CD14-positive monocyte (primary cell): ENCODE data around the gene TNFRSF13B. TPM values are rescaled to one million over a fixed set of nuclear protein-coding genes. Genes with fewer than 3 reads are reported as not detected.

Experiments
- DNase-seq, 3 donors: peaks; one replicate each; pipeline ENCODE4 v3.0.0-alpha.2; 2011 to 2022
- H2AFZ ChIP-seq: 2 replicates; pipeline ENCODE4 v1.6.0; 2012; ENCODE audit warnings: mild to moderate bottlenecking, low read depth, low read length, inconsistent platforms; ENCODE audit not compliant: insufficient read depth, poor library complexity, severe bottlenecking
- H3K27ac ChIP-seq, 2 donors: 1 replicate in 1 of 2; 2 replicates in 1 of 2; pipeline ENCODE4 v1.5.1; 2012 to 2013; ENCODE audit warnings: low read length in 2 of 2, control low read depth in 1 of 2, inconsistent platforms in 1 of 2, low read depth in 1 of 2, mild to moderate bottlenecking in 1 of 2
- H3K27me3 ChIP-seq, 2 donors: one replicate each; pipeline versions ENCODE4 v1.6.0 to v1.6.1; 2011 to 2013; ENCODE audit warnings: low read length in 2 of 2; ENCODE audit not compliant: control insufficient read depth in 2 of 2, insufficient read depth in 2 of 2
- H3K36me3 ChIP-seq, 2 donors: replicated peaks in 1 of 2; 1 replicate in 1 of 2; 2 replicates in 1 of 2; pipeline versions ENCODE4 v1.5.1 to v1.6.1; 2012 to 2013; ENCODE audit warnings: low read length in 2 of 2, control low read depth in 1 of 2, inconsistent platforms in 1 of 2, mild to moderate bottlenecking in 1 of 2; ENCODE audit not compliant: insufficient read depth in 2 of 2, control insufficient read depth in 1 of 2
- H3K4me1 ChIP-seq, 2 donors: 1 replicate in 1 of 2; 2 replicates in 1 of 2; pipeline versions ENCODE4 v1.5.1 to v1.6.1; 2012 to 2013; ENCODE audit warnings: low read length in 2 of 2, control low read depth in 1 of 2, inconsistent platforms in 1 of 2, mild to moderate bottlenecking in 1 of 2, moderate library complexity in 1 of 2; ENCODE audit not compliant: insufficient read depth in 2 of 2, control insufficient read depth in 1 of 2
- H3K4me2 ChIP-seq: replicated peaks from 2 replicates; pipeline ENCODE3; 2012; ENCODE audit warnings: low read length, moderate library complexity, mild to moderate bottlenecking; ENCODE audit not compliant: poor library complexity, severe bottlenecking; ENCODE audit errors: extremely low read depth
- H3K4me3 ChIP-seq, 3 experiments: fragments of 200-600 bp in 1 of 3; sonication (generic) in 1 of 3; replicated peaks in 1 of 3; 1 replicate in 2 of 3; 2 replicates in 1 of 3; pipeline ENCODE4 v1.5.1; 2011 to 2013; ENCODE audit warnings: low read length in 3 of 3, mild to moderate bottlenecking in 3 of 3, control low read depth in 2 of 3, low read depth in 2 of 3, inconsistent platforms in 1 of 3, moderate library complexity in 1 of 3
- H3K79me2 ChIP-seq: 2 replicates; pipeline ENCODE4 v1.6.0; 2012; ENCODE audit warnings: mild to moderate bottlenecking, control low read depth, inconsistent platforms, low read length, moderate library complexity; ENCODE audit not compliant: insufficient read depth
- H3K9ac ChIP-seq: 2 replicates; pipeline ENCODE4 v1.6.0; 2017; ENCODE audit warnings: low read length, mild to moderate bottlenecking; ENCODE audit not compliant: insufficient read depth, poor library complexity, severe bottlenecking
- H3K9me3 ChIP-seq, 2 donors: replicated peaks in 1 of 2; 1 replicate in 1 of 2; 2 replicates in 1 of 2; pipeline versions ENCODE4 v1.5.1 to v1.6.1; 2012 to 2013; ENCODE audit warnings: low read length in 2 of 2, control low read depth in 1 of 2; ENCODE audit not compliant: control insufficient read depth in 1 of 2, insufficient read depth in 1 of 2
- H4K20me1 ChIP-seq: 2 replicates; pipeline ENCODE4 v1.6.0; 2012; ENCODE audit warnings: mild to moderate bottlenecking, low read length, control low read depth, moderate library complexity; ENCODE audit not compliant: insufficient read depth
- H3K27ac Mint-ChIP-seq, 7 donors: one replicate each; pipeline ENCODE4 v1.8.0; 2020; ENCODE audit warnings: mild to moderate bottlenecking in 7 of 7, mixed read lengths in 7 of 7, moderate library complexity in 6 of 7, inconsistent platforms in 2 of 7
- H3K27me3 Mint-ChIP-seq, 3 donors: one replicate each; pipeline ENCODE4 v1.8.0; 2021 to 2022; ENCODE audit warnings: low read depth in 3 of 3, mild to moderate bottlenecking in 3 of 3, mixed read lengths in 3 of 3, moderate library complexity in 3 of 3, inconsistent platforms in 1 of 3
- H3K36me3 Mint-ChIP-seq, 2 donors: one replicate each; pipeline ENCODE4 v1.8.0; 2020; ENCODE audit warnings: mixed read lengths in 2 of 2, inconsistent platforms in 1 of 2, mild to moderate bottlenecking in 1 of 2
- H3K4me1 Mint-ChIP-seq: one replicate; pipeline ENCODE4 v1.8.0; 2020; ENCODE audit warnings: mild to moderate bottlenecking, mixed read lengths
- H3K4me3 Mint-ChIP-seq, 2 donors: one replicate each; pipeline ENCODE4 v1.8.0; 2020; ENCODE audit warnings: mild to moderate bottlenecking in 2 of 2, mixed read lengths in 2 of 2, moderate library complexity in 1 of 2
- H3K9me3 Mint-ChIP-seq, 7 donors: one replicate each; pipeline ENCODE4 v1.8.0; 2020 to 2022; ENCODE audit warnings: mixed read lengths in 7 of 7, mild to moderate bottlenecking in 6 of 7, moderate library complexity in 6 of 7, inconsistent platforms in 2 of 7
- whole genome bisulfite sequencing: methylation state at CpG from one replicate; pipeline ENCODE4 v1.1.5; 2013; ENCODE audit warnings: missing lambda C conversion rate; ENCODE audit not compliant: insufficient coverage; 5-methylcytosine and 5-hydroxymethylcytosine counted together
- intact Hi-C, 2 donors: fragments of 100-400 bp; cut with micrococcal nuclease; formaldehyde crosslinking; loops; one replicate each; pipeline versions ENCODE4 v1.15.0 to v1.15.1; 2023
- polyA plus RNA-seq, 3 donors: library from polyadenylated mRNA; depleted of rRNA in 1 of 3; unstranded in 2 of 3; stranded (reverse) in 1 of 3; fragments of 300-500 nt in 2 of 3; fragments of >200 nt in 1 of 3; fragmentation: Illumina TruSeq in 2 of 3; gene quantifications; 1 replicate in 2 of 3; 2 replicates in 1 of 3; pipeline ENCODE4 v1.2.3, GENCODE V29; 2012 to 2021
- TF ChIP-seq, protein P1 (sequence below): fragments of 200-600 bp; IDR thresholded peaks from one replicate; pipeline ENCODE4 v1.8.0; 2022; ENCODE audit warnings: antibody characterized with exemption, mild to moderate bottlenecking

The TNFRSF13B gene
- polyA plus RNA-seq, 3 donors: 0.21 to 0.47 TPM; not detected in 1

DNA sequence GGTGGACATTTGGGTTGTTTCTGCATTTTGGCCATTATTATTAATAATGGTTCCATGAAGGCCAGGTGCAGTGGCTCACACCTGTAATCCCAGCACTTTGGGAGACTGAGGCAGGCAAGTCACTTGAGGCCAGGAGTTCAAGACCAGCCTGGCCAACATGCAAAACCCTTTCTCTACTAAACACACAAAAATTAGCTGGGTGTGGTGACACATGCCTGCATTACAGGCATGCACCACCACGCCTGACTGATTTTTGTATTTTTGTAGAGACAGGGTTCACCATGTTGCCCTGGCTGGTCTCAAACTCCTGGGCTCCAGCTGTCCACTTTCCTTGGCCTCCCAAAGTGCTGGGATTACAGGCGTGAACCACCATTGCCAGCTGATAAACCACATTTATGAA, 58.5 kb downstream of the TNFRSF13B start:
- H3K36me3 ChIP-seq: no peaks in the 10 kb centered on the region
- H3K4me3 ChIP-seq: no peak overlapping the region
- H3K9me3 ChIP-seq: no peaks in the 10 kb centered on the region
- H3K36me3 Mint-ChIP-seq: no peaks in the 10 kb centered on the region
- H3K9me3 Mint-ChIP-seq: no peaks in the 10 kb centered on the region
- H2AFZ ChIP-seq: no peak overlapping the region
- no peak overlapping the region for H3K4me3 Mint-ChIP-seq
- no peak overlapping the region for H3K27ac ChIP-seq
- no peaks in the 10 kb centered on the region for H3K4me1 Mint-ChIP-seq
- H3K27me3 Mint-ChIP-seq: peaks cover 0 to 6% (median 3%) of the 10 kb centered on the region in 3 donors
- H3K27ac Mint-ChIP-seq: no peak overlapping the region
- 85% methylated on average over 2 of the region's 2 CpGs for WGBS
- H3K27me3 ChIP-seq: no peaks in the 10 kb centered on the region
- H4K20me1 ChIP-seq: no peaks in the 10 kb centered on the region
- intact Hi-C loops: no loop called here
- TF ChIP-seq, protein P1, sequence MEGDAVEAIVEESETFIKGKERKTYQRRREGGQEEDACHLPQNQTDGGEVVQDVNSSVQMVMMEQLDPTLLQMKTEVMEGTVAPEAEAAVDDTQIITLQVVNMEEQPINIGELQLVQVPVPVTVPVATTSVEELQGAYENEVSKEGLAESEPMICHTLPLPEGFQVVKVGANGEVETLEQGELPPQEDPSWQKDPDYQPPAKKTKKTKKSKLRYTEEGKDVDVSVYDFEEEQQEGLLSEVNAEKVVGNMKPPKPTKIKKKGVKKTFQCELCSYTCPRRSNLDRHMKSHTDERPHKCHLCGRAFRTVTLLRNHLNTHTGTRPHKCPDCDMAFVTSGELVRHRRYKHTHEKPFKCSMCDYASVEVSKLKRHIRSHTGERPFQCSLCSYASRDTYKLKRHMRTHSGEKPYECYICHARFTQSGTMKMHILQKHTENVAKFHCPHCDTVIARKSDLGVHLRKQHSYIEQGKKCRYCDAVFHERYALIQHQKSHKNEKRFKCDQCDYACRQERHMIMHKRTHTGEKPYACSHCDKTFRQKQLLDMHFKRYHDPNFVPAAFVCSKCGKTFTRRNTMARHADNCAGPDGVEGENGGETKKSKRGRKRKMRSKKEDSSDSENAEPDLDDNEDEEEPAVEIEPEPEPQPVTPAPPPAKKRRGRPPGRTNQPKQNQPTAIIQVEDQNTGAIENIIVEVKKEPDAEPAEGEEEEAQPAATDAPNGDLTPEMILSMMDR: no peak
- no peak overlapping the region for H3K9ac ChIP-seq
- no peaks in the 10 kb centered on the region for H3K79me2 ChIP-seq
- H3K4me2 ChIP-seq: no peak overlapping the region
- no peaks in the 10 kb centered on the region for H3K4me1 ChIP-seq
- no peak for DNase-seq

DNA sequence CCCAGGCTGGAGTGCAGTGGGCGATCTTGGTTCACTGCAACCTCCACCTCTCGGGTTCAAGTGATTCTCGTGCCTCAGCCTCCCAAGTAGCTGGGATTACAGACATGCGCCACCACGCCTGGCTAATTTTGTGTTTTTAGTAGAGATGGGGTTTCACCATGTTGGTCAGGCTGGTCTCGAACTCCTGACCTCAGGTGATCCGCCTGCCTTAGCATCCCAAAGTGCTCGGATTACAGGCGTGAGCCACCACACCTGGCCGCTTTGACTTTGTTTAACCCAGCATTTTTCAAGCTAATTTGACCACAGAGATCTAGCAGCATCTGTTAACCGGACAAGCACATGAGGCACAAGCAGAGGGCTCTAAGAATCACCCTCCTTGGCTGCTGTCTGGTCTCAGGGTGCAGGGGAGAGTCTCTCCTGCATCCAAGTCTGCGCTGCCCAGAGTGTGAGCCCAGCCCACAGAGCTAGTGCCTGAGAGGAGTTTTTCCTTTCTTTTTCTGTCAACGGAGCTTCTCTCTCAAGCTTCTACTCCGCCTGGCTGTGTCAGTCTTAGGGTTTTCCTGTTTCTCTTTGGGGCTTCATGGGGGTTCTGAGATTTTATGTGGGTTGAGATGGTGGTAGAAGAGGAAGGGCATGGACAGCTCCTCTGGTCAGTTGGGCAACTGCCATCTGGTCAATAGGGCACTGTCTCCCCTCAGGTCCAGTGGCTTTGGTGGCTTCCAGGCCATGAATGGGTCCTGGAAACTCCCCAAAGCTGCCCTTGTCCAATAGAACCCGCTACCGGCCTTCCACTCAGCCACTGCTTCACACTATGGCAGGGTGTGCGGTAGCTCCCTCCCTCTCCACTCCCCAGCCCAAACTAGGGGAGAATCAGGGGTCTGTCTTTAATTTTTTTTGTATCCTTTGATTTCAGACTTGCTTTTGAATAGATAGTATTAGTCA, 59.6 kb downstream of the TNFRSF13B start:
- no peaks in the 10 kb centered on the region for H3K4me1 ChIP-seq
- Mint-ChIP-seq H3K9me3 (no peaks in the 10 kb centered on the region), H3K27ac (no peak overlapping the region), H3K4me3 (no peak overlapping the region), H3K36me3 (no peaks in the 10 kb centered on the region), H3K27me3 (peaks cover 1 to 6% (median 4%) of the 10 kb centered on the region in 3 donors), H3K4me1 (no peaks in the 10 kb centered on the region)
- no peaks in the 10 kb centered on the region for H3K36me3 ChIP-seq
- TF ChIP-seq, protein P1: no peak
- DNase-seq: no peak
- no peak overlapping the region for H3K4me3 ChIP-seq
- no peaks in the 10 kb centered on the region for H3K79me2 ChIP-seq
- 92% methylated on average over 9 of the region's 17 CpGs for WGBS
- no peak overlapping the region for H2AFZ ChIP-seq
- H3K9ac ChIP-seq: no peak overlapping the region
- intact Hi-C loops: no loop called here
- H3K27me3 ChIP-seq: no peaks in the 10 kb centered on the region
- H3K4me2 ChIP-seq: no peak overlapping the region
- no peak overlapping the region for H3K27ac ChIP-seq
- H3K9me3 ChIP-seq: no peaks in the 10 kb centered on the region
- H4K20me1 ChIP-seq: no peaks in the 10 kb centered on the region
